GM18520 (cell line): ENCODE data around the gene MAN1C1.
"Not testable (repeated sequence)": the region's sequence is repeated elsewhere in the genome, so short reads cannot be mapped to it uniquely, and the experiment has no call there.

Source experiments
- ATAC-seq: cut with Tn5 transposase; IDR thresholded peaks from one replicate; pipeline ENCODE4 v1.9.1; 2021; ENCODE audit not compliant: unreplicated experiment

The MAN1C1 gene

DNA sequence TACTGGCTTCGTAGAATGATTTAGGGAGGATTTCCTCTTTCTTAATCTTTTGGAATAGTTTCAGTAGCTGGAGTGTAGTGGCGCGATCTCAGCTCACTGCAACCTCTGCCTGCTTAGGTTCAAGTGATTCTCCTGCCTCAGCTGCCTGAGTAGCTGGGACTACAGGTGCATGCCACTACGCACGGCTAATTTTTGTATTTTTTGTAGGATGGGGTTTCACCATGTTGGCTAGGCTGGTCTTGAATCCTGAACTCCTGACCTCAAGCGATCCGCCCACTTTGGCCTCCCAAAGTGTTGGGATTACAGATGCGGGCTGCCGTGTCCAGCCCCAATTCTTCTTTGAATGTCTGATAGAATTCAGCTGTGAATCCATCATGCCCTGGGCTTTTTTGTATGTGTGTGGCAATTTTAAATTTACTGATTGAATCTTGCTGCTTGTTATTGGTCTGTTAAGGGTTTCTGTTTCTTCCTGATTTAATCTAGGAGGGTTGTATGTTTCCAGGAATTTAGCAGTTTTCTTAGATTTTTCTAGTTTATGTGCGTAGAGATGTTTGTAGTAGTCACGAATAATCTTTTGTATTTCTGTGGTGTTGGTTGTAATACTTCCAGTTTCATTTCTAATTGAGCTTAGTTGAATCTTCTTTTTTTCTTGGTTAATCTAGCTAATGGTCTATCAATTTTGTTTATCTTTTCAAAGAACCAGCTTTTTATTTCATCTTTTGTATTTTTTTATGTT, 15.3 kb downstream of the MAN1C1 start:
- no peak for ATAC-seq

DNA sequence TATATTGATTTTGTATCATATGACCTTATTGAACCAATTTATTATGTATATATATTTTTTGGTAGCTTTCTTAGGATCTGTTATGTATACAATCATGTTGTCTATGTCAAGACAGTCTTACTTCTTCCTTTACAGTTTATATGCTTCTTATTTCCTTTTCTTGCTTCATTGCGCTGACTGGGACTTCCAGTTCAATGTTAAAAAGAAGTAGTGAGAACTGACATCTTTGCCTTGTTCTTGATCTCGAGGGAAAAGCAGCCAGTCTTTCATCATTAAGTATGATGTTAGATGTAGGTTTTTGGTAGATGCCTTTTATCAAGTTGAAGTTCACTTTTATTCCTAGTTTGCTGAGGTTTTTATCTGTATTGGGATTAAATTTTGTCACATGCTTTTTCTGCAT, 17.5 kb downstream of the MAN1C1 start:
- no peak for ATAC-seq

DNA sequence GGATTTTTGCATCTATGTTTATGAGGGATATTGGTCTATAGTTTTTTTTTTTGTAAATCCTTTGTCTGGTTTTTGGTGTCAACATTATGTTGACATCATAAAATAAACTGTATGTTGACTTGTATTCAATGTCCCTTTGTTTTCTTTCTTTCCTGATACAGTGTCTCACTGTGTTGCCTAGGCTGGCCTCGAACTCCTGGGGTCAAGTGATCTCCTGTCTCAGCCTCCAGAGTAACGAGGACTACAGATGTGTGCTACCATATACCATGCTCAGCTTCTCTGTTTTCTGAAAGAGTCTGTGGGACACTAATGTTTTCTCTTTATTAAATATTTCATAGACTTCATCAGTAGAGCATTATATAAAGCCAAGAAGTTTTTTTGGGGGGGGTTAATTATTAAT, 18.3 kb downstream of the MAN1C1 start:
- ATAC-seq = no peak

DNA sequence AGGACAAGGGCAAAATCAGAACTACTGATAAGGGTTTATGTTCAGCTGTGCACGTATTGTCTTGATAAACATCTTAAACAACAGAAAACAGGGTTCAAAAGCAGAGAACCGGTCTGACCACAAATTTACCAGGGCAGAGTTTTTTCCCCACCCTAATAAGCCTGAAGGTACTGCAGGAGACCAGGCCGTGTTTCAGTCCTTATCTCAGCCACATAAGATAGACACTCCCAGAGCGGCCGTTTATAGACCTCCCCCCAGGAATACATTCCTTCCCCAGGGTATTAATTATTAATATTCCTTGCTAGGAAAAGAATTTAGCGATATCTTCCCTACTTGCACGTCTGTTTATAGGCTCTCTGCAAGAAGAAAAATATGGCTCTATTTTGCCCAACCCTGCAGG, 19.6 kb downstream of the MAN1C1 start:
- ATAC-seq = not testable (repeated sequence)

DNA sequence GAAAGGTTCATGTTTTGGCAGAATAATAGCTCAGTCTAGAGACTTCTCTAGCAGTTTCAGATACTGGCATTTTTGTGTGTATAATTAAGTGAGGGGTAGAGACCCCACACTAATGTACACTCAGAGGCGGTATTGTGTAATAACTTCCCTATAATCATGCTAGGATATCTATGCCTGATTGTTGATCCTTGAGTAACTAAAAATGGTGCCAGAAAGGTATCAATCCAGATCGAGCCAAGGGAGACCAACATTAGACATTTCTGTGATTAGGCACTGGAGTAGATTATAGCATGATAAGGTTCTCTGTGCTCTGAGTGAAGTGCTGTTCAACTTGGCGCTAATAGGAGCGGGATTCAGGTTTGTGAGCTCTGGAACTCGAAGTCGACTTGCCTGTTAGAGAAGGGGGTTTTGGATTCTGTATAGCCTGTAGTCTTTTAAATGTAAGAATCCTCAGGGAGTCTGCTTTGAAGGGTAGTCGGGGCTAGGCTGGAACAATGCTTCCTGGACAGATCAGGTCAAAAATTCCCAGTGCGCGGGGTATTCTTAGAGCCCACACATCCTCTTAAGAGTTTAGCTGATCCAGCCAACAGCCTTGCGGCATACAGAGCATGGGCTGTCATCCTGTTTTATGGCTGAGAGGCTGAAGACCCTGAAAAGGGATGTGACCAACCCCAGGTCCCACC, 24.2 kb downstream of the MAN1C1 start:
- no peak for ATAC-seq

DNA sequence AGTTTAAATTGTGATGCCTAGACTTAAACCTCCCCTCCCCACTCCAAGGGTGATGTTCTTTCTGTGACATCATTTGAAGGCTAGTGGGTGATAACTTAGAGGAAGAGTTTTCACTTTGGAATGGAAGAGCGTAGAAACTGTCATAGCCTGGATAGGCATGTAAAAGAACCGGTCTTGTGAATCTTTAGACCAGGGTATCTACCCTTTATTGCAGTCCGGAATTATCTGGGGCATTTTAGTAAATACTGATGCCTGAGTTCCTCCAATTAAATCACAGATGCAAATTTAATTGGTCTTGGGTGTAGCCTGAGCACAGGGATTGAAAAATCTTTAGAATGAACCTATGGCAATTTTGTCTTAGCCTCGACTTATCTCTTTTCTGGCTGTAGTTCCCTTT, 24.7 kb downstream of the MAN1C1 start:
- ATAC-seq = no peak

DNA sequence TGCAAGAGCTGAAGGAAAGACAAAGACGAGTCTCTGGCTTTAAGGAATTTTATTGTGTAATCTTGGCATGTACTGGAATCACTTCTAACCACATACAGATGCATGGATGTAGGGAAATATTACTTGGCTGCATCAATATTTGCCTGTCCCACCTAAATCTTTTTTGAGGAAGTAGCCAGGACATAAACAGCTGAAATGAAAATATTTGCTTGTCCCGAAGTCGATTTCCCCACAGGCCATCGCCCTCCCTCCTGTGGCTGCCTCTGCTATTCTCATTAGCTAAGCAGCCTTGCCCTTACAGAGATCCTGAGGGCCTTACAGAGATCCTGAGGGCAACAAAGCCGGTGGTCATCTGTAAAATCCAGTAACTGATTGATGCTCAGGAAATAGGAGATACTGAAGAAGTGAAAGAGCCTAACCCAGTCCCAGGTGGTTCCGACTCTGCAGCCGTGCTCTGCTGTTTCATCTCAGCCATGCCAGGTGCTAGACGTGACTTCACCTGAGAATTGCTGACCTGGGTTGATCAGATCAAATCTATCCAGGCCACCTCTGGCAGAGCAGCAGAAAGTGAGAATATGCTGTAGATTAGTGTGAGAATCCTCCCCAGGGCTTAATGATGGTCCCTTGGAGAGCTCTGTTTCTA, 25.5 kb downstream of the MAN1C1 start:
- no peak for ATAC-seq

DNA sequence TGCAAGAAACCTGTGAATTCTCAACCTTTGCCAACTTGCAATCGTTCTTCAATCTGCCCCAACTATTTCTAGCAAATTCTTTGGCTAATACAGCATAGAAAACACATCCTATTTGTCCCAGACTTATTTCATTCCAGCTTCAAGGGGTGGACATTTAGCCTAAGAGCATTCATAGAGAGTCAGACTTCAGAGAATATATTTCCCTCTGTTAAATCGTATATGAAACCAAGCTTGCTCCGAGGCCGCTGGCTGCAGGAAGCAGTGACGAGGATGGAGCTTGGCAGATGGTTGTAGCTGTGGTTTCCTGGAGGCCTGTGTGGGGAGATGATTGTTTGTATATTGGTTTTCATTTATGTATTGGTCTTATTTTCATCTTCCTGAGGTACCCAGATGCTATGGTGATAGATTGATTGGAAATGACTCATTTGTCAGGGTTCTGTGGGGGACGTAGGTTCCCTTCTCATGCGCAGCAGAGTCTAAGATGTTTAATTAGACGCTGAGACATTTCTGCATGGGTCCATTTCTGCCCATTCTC, 26.1 kb downstream of the MAN1C1 start:
- ATAC-seq = no peak

DNA sequence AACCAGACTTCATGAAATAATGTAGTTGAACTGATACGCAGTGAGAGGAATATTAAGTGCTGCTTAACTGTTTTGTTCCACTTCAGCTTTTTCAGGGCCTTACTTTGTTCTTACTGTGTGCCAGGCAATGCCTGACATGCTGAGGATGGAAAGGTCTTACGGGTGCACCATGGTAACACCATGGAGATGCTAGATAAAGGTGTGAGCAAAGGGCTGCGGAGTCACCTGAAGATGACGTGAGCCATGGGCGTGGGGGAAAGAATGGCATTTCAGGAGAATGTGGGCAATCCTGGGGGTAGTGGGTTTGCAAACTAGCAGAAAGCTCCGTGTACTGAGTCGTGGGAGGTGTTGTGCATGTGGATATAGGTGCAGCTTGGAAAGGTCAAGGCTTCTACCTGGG, 27.3 kb downstream of the MAN1C1 start:
- no peak for ATAC-seq

DNA sequence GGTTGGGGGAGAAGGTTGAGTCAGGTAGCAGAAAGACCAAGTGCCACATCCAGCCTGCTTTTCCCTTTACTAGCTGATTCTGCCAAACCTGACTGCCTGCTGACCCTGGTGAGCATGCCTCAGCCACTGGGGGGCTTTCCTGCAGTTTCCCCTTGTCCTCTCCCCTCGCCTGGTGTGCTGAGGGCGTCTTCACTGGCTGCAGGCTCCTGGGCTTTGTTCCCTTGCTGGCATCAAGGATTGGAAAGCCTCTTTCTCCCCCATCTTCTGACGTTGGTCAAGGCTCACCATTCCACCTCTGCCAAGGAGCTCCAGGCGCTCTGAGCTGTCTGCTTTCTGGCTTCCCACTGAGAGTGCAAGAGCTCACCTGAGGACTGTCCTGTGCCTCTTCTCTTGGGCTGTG, 28.4 kb downstream of the MAN1C1 start:
- no peak for ATAC-seq

DNA sequence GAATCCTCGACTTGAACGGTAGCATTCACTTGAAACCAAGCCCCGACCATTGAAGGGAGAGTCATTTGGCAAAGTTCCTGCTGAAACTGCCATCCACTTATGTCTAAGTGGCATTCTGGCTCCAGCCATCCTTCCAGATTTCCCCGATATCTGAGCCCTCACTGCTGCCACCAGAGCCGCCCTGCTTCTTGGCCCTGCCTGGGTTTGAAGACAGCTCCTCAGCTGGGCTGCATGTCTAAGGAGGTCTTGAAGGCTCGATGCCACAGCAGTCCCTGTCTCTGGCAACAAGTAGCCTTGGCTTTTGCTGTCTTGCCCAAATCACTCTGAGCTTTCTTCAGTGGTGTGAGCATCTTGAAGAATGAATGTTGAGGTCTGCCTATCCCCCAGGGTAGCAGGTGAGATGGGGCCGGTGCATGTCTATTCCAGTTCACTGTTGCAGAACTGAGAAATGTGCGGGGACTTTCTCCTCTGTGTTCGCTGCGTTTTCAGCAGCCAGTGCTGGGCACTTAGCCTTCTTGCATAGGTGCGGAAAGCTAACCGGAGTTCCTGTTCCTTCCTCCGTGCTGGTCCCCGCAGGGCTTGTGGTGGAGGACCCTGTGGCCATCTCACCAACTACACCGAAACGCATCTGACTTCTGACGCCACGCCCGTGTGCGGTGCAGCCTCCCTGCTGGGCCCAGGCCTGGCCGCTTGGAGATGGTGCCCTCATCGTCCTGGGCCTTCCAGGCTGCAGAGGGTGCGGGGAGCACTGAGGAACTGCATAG, 29.2 kb downstream of the MAN1C1 start:
- no peak for ATAC-seq

DNA sequence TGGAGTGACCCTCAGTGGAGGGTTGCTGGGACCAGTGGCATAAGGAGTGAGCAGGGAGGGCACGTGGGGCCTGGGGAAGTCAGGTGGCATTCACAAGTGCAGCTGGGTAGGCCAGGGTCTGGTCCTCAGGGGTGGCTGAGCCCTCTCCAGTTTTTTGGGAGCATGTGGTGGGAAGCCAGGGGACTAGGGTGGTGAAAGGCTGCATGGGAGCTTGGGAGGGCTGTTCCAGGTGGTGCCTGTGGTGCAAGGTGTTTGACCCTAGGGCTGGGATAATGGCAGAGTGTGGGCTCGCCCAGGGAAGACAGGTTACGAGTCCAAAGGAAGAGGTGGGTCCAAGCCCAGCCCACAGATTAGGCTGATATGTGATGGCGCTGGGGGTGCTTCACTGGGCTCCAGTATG, 30.5 kb downstream of the MAN1C1 start:
- ATAC-seq = no peak

DNA sequence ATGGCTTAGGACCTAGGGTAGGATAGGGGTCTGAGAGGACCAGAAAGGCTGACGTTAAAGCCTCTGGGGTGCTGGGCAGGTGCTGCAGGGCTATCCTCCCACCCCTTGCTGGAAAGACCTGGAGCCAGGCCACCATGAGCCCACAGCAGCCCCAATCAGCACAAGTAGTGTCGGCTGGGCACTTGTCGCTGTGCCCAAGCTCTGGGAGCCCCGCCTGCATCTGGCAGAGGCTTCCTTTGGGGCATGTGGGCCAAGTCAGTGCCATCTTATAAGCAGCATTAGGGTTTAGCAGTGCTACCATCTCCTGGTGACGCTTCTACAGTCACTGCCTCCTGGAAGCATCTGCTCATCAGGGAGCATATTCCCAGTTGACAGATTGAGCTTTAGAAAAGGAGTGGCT, 31.3 kb downstream of the MAN1C1 start:
- ATAC-seq = no peak

DNA sequence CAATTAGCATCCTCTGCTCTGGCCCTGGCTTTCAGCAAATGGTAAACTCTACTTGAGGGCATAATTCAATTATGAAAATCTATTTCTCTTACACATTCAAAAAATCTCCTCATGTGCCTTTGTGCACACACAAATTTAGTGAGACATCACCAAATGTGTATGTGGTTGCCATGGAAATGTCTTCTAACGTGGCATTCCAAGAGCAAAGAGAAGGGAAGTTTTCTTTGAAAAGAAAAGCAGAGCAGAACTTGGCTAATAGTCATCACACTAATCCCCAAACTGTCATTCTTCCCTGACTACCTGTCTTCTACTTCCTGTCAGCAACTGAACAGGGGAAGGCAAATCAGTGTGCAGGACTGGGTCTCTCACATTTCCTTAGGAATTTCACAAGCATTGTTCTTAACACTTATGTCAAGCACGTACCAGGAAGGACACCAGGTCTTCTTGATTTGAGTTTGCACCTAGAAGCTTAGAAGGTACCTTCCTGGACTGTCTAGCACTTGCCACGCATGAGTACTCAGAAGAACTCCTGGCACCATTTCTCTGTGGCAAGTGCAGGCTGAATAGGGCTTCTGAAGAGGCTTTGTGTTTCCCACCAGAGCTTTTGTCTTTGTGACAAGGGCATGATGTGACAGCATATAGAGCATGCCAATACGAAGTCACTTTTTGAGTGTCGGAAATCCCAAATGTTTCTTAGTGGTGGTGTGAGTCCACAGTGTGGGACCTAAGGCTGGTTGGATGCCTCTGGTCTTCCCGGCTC, 32.3 kb downstream of the MAN1C1 start:
- ATAC-seq = no peak

DNA sequence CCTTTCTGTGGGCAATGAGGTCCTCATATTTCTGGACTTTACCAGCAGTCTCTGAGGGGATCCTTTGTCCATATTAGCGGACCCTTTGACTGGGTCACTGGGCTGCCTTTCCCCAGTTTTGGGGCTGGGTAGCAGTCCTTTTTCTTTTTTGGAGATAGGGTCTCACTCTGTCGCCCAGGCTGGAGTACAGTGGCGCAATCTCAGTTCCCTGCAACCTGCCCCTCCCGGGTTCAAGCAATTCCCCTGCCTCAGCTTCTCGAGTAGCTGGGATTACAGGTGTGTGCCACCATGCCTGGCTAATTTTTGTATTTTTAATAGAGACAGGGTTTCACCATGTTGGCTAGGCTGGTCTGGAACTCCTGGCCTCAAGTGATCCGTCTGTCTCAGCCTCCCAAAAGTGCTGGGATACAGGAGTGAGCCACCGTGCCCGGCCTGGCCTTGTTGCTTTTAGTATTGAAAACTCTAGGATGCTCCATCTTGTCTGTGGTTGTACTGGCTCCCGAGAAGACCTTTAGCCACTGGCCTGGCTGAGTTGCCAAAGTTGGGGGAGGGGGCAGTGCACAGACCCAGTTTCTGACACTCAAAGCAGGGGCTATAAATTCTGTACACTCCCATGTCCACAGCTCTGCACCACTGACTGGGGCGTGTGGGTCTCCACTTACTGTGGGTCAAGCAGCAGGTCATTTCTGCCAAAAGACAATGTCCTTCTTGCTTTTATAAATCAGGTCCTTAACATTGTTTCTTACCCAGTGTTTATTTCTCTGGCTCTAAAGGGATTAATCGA, 33.1 kb downstream of the MAN1C1 start:
- ATAC-seq = no peak

DNA sequence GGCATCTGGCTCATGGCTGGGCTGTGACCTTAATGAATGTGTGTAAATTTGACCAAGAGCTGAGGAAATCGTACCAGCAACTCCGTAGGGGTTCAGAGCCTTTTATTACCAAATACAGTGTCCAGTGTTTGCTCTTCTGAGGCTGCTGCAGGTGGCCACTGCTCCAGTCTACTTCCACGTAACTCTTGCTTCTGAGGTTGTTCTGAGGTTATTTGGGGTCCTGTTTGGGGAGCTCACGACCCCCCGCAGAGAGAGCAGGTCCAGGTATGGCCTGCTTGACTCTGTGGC, 33.6 kb downstream of the MAN1C1 start:
- no peak for ATAC-seq

DNA sequence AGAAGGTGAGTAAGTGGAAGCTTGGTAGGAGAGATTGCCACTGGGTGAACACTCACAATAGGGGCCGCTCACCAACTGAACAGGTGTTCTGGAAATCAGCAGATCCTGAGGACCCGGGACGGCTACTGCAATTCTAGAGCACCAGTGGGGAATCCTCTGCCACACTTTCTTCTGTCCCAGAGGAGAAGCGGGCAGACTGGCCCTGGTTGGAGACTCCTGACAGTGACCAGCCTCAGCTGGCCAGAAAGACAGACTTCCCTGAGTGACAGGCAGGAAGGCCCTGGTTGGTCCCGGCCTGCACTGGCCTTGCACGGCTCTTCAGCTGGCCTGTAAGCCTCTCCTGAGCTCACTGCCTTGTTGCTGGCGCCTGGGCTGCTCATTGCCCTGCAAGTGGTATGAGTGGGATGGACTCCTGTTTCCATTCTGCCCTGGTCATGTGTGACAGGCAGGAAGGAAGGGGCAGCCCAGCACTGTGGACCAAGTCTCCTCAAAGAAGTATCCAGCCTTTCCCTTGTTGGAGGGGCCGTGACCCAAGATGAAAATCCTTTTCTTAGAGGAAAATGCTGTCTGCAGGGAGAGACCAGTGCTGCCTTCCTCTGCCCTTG, 34.5 kb downstream of the MAN1C1 start:
- ATAC-seq = no peak

DNA sequence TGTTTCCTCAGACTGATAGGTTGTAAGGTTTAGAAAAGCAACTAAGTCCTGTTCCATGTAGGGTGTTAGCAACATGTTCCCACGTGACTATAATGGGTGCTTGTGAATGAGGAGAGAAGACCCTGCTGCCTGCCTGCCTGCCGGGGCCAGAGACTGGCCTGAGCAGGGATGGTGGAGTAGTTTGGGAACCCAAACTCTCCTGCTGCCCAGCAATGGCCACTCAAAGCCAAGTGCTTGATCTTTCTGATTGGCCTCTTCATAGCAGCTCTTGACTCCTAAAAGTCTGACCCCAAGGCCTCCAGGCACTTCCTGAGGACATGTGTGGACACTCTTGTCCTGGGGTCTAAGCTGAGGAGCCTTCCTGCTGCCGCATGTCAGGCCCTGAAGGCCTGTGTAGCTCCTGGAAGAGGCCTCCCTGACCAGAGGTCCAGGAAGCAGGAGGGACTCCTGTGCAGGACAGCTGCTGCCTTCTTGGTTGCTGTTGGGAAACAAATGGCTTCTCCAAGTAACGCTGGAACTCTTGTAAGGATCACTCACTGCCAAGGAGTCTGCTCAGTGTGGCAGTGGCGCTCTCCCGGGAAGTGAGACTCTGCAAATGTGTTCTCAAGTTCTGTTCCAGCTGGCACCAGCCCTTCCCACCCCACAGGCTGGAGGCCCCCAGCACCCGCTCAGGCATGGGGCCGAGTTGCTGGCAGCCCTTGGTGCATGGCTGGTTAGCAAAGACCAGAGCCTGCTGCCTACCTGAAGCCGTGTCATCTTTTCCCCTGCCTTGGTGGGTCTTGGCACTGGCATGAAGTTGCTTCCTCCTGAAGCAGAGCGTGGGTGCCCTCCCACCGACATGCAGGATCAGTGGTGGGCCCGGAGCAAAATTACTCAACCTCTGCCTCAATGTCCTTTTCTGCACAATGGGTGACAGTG, 35.5 kb downstream of the MAN1C1 start:
- ATAC-seq = no peak

DNA sequence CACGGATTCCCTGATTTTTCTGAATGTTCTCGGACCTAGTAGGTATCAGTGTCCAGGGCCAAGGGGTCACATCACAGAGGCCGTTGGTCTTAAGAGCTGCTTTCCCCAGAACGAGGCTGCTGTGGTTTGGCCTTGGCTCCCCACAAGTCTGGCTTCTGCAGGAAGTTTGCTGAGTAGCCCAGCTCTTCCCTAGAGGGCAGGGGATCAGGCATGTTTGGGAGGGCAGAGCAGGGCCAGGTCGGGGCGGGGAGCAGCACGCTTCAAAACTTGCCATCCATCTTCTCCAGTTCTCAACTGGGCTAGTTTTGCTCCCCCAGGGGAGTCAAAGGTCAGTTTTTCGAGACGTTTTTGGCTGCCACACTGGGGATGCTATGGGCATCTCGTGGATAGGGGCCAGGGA, 37.0 kb downstream of the MAN1C1 start:
- ATAC-seq = no peak
